ENCODE measurements around the gene DAPL1.

The DAPL1 gene

GRCh38 chr2:158817588-158817987 is 22.5 kb downstream of the DAPL1 start:
- H3K4me3 ChIP-seq (ENCODE audit: low read depth, low read length) = no peak overlapping the region
- no peak for TF ChIP-seq CTCF (IDR thresholded peaks at IDR 0.05; ENCODE audit: borderline replicate concordance, insufficient read depth, low read depth, low read length)

GRCh38 chr2:158818511-158818910 is 23.4 kb downstream of the DAPL1 start:
- TF ChIP-seq CTCF (IDR thresholded peaks at IDR 0.05; ENCODE audit: borderline replicate concordance, insufficient read depth, low read depth, low read length) = no peak
- H3K4me3 ChIP-seq (ENCODE audit: low read depth, low read length) = no peak overlapping the region

GRCh38 chr2:158822193-158822592 is 27.1 kb downstream of the DAPL1 start:
- TF ChIP-seq CTCF (IDR thresholded peaks at IDR 0.05; ENCODE audit: borderline replicate concordance, insufficient read depth, low read depth, low read length) = no peak
- H3K4me3 ChIP-seq (ENCODE audit: low read depth, low read length) = no peak overlapping the region

GRCh38 chr2:158823486-158824237 is 28.5 kb downstream of the DAPL1 start:
- no peak for TF ChIP-seq CTCF (IDR thresholded peaks at IDR 0.05; ENCODE audit: borderline replicate concordance, insufficient read depth, low read depth, low read length)
- no peak overlapping the region for H3K4me3 ChIP-seq (ENCODE audit: low read depth, low read length)

- H3K4me3 ChIP-seq (ENCODE audit: low read depth, low read length) = no peak overlapping the region
- no peak for TF ChIP-seq CTCF (IDR thresholded peaks at IDR 0.05; ENCODE audit: borderline replicate concordance, insufficient read depth, low read depth, low read length)
Observed at GRCh38 chr2:158825021-158825420, 29.9 kb downstream of the DAPL1 start.

GRCh38 chr2:158826965-158827364 is 31.8 kb downstream of the DAPL1 start:
- TF ChIP-seq CTCF (IDR thresholded peaks at IDR 0.05; ENCODE audit: borderline replicate concordance, insufficient read depth, low read depth, low read length) = no peak

More at GRCh38 chr2:158826965-158827364, 31.8 kb downstream of the DAPL1 start:
- H3K4me3 ChIP-seq (ENCODE audit: low read depth, low read length) = no peak overlapping the region

Measured in GM12875 (cell line).